Activated naive CD8-positive, alpha-beta T cell treated with anti-CD3 and anti-CD28 coated beads for 36 hours (primary cell): ENCODE results near the gene BCL6. TPM values are rescaled to one million over a fixed set of nuclear protein-coding genes. Genes with fewer than 3 reads are reported as not detected.

Source experiments
- DNase-seq: peaks from one replicate; pipeline ENCODE4 v3.0.0; 2021
- H3K27ac Mint-ChIP-seq: one replicate; pipeline ENCODE4 v1.8.0; 2022; ENCODE audit warnings: mild to moderate bottlenecking, moderate library complexity, mixed read lengths
- H3K27me3 Mint-ChIP-seq: one replicate; pipeline ENCODE4 v1.8.0; 2022; ENCODE audit warnings: mild to moderate bottlenecking, mixed read lengths
- H3K36me3 Mint-ChIP-seq: one replicate; pipeline ENCODE4 v1.8.0; 2021; ENCODE audit warnings: mild to moderate bottlenecking, mixed read lengths
- H3K4me1 Mint-ChIP-seq: one replicate; pipeline ENCODE4 v1.8.0; 2021; ENCODE audit warnings: mixed read lengths
- H3K4me3 Mint-ChIP-seq: one replicate; pipeline ENCODE4 v1.8.0; 2022; ENCODE audit warnings: mild to moderate bottlenecking, moderate library complexity, mixed read lengths
- H3K9me3 Mint-ChIP-seq: one replicate; pipeline ENCODE4 v1.8.0; 2022; ENCODE audit warnings: mixed read lengths
- total RNA-seq, 2 experiments: library from RNA; stranded (reverse); gene quantifications; one replicate each; pipeline ENCODE4 v1.2.3, GENCODE V29; 2021

BCL6 gene
- total RNA-seq, 2 experiments from 2014 or later: 8.0 to 8.9 TPM

GRCh38 chr3:187770224-187770623, 25.0 kb upstream of the BCL6 start:
- Mint-ChIP-seq H3K4me3 (no peak overlapping the region), H3K27me3 (no peaks in the 10 kb centered on the region), H3K4me1 (peaks cover 34% of the 10 kb centered on the region), H3K9me3 (no peaks in the 10 kb centered on the region), H3K36me3 (peaks cover under 1% of the 10 kb centered on the region), H3K27ac (peak overlapping the region; percentile 85)
- peak; percentile 38 for DNase-seq

GRCh38 chr3:187769771-187770170, 24.5 kb upstream of the BCL6 start:
- Mint-ChIP-seq H3K27ac (peak overlapping the region; percentile 85), H3K27me3 (no peaks in the 10 kb centered on the region), H3K36me3 (no peaks in the 10 kb centered on the region), H3K4me3 (no peak overlapping the region), H3K9me3 (no peaks in the 10 kb centered on the region), H3K4me1 (peaks cover 34% of the 10 kb centered on the region)
- no peak for DNase-seq

- H3K4me3 Mint-ChIP-seq: no peak overlapping the region
- DNase-seq: no peak
- H3K27ac Mint-ChIP-seq: no peak overlapping the region
- H3K9me3 Mint-ChIP-seq: no peaks in the 10 kb centered on the region
- H3K27me3 Mint-ChIP-seq: no peaks in the 10 kb centered on the region
- H3K36me3 Mint-ChIP-seq: no peaks in the 10 kb centered on the region
- H3K4me1 Mint-ChIP-seq: peaks cover 27% of the 10 kb centered on the region
These were observed 22.2 kb upstream of the BCL6 start for GRCh38 chr3:187767266-187768012.

- Mint-ChIP-seq H3K4me3 (no peak overlapping the region), H3K4me1 (peaks cover 22% of the 10 kb centered on the region), H3K27ac (no peak overlapping the region), H3K36me3 (no peaks in the 10 kb centered on the region), H3K27me3 (peaks cover 5% of the 10 kb centered on the region), H3K9me3 (no peaks in the 10 kb centered on the region)
- DNase-seq: no peak
These were observed 20.1 kb upstream of the BCL6 start for GRCh38 chr3:187765342-187765741.

GRCh38 chr3:187763850-187764648, 18.8 kb upstream of the BCL6 start:
- Mint-ChIP-seq H3K27me3 (peaks cover 5% of the 10 kb centered on the region), H3K9me3 (no peaks in the 10 kb centered on the region), H3K4me3 (no peak overlapping the region), H3K27ac (no peak overlapping the region), H3K4me1 (peaks cover 9% of the 10 kb centered on the region), H3K36me3 (no peaks in the 10 kb centered on the region)
- DNase-seq: no peak

GRCh38 chr3:187762792-187763191, 17.5 kb upstream of the BCL6 start:
- no peak overlapping the region for H3K4me3 Mint-ChIP-seq
- H3K4me1 Mint-ChIP-seq: peaks cover 4% of the 10 kb centered on the region
- no peak for DNase-seq
- H3K36me3 Mint-ChIP-seq: no peaks in the 10 kb centered on the region
- H3K9me3 Mint-ChIP-seq: no peaks in the 10 kb centered on the region
- peaks cover 5% of the 10 kb centered on the region for H3K27me3 Mint-ChIP-seq
- no peak overlapping the region for H3K27ac Mint-ChIP-seq

- no peak overlapping the region for H3K27ac Mint-ChIP-seq
- H3K4me3 Mint-ChIP-seq: no peak overlapping the region
- H3K4me1 Mint-ChIP-seq: peaks cover 4% of the 10 kb centered on the region
- H3K9me3 Mint-ChIP-seq: no peaks in the 10 kb centered on the region
- no peak for DNase-seq
- peaks cover 5% of the 10 kb centered on the region for H3K27me3 Mint-ChIP-seq
- no peaks in the 10 kb centered on the region for H3K36me3 Mint-ChIP-seq
These were observed 14.3 kb upstream of the BCL6 start for GRCh38 chr3:187759601-187760000.

- H3K4me3 Mint-ChIP-seq: no peak overlapping the region
- no peaks in the 10 kb centered on the region for H3K36me3 Mint-ChIP-seq
- H3K9me3 Mint-ChIP-seq: no peaks in the 10 kb centered on the region
- DNase-seq: no peak
- peaks cover 5% of the 10 kb centered on the region for H3K27me3 Mint-ChIP-seq
- peaks cover 5% of the 10 kb centered on the region for H3K4me1 Mint-ChIP-seq
- no peak overlapping the region for H3K27ac Mint-ChIP-seq
These were observed 13.2 kb upstream of the BCL6 start for GRCh38 chr3:187758318-187758955.

- Mint-ChIP-seq H3K9me3 (no peaks in the 10 kb centered on the region), H3K4me3 (no peak overlapping the region)
These were observed 8.2 kb upstream of the BCL6 start for GRCh38 chr3:187753516-187753915.

GRCh38 chr3:187750513-187751123, 5.3 kb upstream of the BCL6 start:
- peaks cover 52% of the 10 kb centered on the region for H3K4me1 Mint-ChIP-seq
- peaks cover 3% of the 10 kb centered on the region for H3K27me3 Mint-ChIP-seq
- DNase-seq: no peak
- peak overlapping the region; percentile 36 for H3K27ac Mint-ChIP-seq
- no peaks in the 10 kb centered on the region for H3K36me3 Mint-ChIP-seq
- peak overlapping the region; percentile 32 for H3K4me3 Mint-ChIP-seq
- H3K9me3 Mint-ChIP-seq: no peaks in the 10 kb centered on the region

More at GRCh38 chr3:187753516-187753915, 8.2 kb upstream of the BCL6 start:
- DNase-seq: no peak
- Mint-ChIP-seq H3K27ac (no peak overlapping the region), H3K4me1 (peaks cover 37% of the 10 kb centered on the region), H3K27me3 (no peaks in the 10 kb centered on the region), H3K36me3 (no peaks in the 10 kb centered on the region)

GRCh38 chr3:187750006-187750512, 4.8 kb upstream of the BCL6 start:
- peaks cover 6% of the 10 kb centered on the region for H3K27me3 Mint-ChIP-seq
- no peak for DNase-seq
- peaks cover 55% of the 10 kb centered on the region for H3K4me1 Mint-ChIP-seq
- peak overlapping the region; percentile 31 for H3K27ac Mint-ChIP-seq
- peak overlapping the region; percentile 32 for H3K4me3 Mint-ChIP-seq
- no peaks in the 10 kb centered on the region for H3K9me3 Mint-ChIP-seq
- no peaks in the 10 kb centered on the region for H3K36me3 Mint-ChIP-seq

- H3K4me3 Mint-ChIP-seq: peak overlapping the region; percentile 71
- H3K4me1 Mint-ChIP-seq: peaks cover 53% of the 10 kb centered on the region
- peak overlapping the region; percentile 100 for H3K27ac Mint-ChIP-seq
- H3K9me3 Mint-ChIP-seq: no peaks in the 10 kb centered on the region
- peaks cover 5% of the 10 kb centered on the region for H3K36me3 Mint-ChIP-seq
- H3K27me3 Mint-ChIP-seq: peaks cover 6% of the 10 kb centered on the region
- peak; percentile 88 for DNase-seq
These were observed 2.8 kb upstream of the BCL6 start for GRCh38 chr3:187748050-187748481.

- Mint-ChIP-seq H3K9me3 (no peaks in the 10 kb centered on the region), H3K4me3 (peak overlapping the region; percentile 91), H3K4me1 (peaks cover 56% of the 10 kb centered on the region), H3K27me3 (peaks cover 6% of the 10 kb centered on the region), H3K27ac (peak overlapping the region; percentile 100), H3K36me3 (peaks cover 5% of the 10 kb centered on the region)
- no peak for DNase-seq
These were observed 2.2 kb upstream of the BCL6 start for GRCh38 chr3:187747506-187747905.

- H3K9me3 Mint-ChIP-seq: no peaks in the 10 kb centered on the region
- peaks cover 6% of the 10 kb centered on the region for H3K27me3 Mint-ChIP-seq
- H3K4me1 Mint-ChIP-seq: peaks cover 64% of the 10 kb centered on the region
- H3K36me3 Mint-ChIP-seq: peaks cover 5% of the 10 kb centered on the region
- peak overlapping the region; percentile 100 for H3K27ac Mint-ChIP-seq
- no peak for DNase-seq
- peak overlapping the region; percentile 91 for H3K4me3 Mint-ChIP-seq
These were observed 1.4 kb upstream of the BCL6 start for GRCh38 chr3:187746442-187747281.
